SK-N-SH treated with all-trans-retinoic acid at 6 μM for 48 hours (cell line): ENCODE results near the gene USP7.

ENCODE experiments used
- ATAC-seq: fragments of 200-7000 bp; cut with Tn5 transposase; 3 replicates; pipeline ENCODE4 v1.9.1; 2020; ENCODE audit warnings: mild to moderate bottlenecking, moderate library complexity
- ARNTL ChIP-seq: fragments of 450-650 bp; formaldehyde crosslinking; IDR thresholded peaks from 2 replicates; pipeline ENCODE4 v1.5.0; 2020; ENCODE audit warnings: low read depth, mild to moderate bottlenecking, moderate library complexity, borderline replicate concordance
- CREB5 ChIP-seq: fragments of 250-450 bp; sonication (Bioruptor Pico); IDR thresholded peaks from 2 replicates; pipeline ENCODE4 v1.5.1; 2020; ENCODE audit warnings: low read depth, mild to moderate bottlenecking, moderate library complexity
- CSDC2 ChIP-seq: fragments of 250-450 bp; sonication (Bioruptor Pico); IDR thresholded peaks from 2 replicates; pipeline ENCODE4 v1.5.0; 2020; ENCODE audit warnings: mild to moderate bottlenecking, moderate library complexity
- CSRNP3 ChIP-seq: fragments of 250-450 bp; sonication (Bioruptor Pico); IDR thresholded peaks from 2 replicates; pipeline ENCODE4 v1.5.1; 2021; ENCODE audit warnings: mild to moderate bottlenecking, moderate library complexity
- ESRRG ChIP-seq: fragments of 250-450 bp; sonication (Bioruptor Pico); IDR thresholded peaks from 2 replicates; pipeline ENCODE4 v1.6.1; 2021; ENCODE audit warnings: mild to moderate bottlenecking
- GLIS3 ChIP-seq: fragments of 250-450 bp; sonication (Bioruptor Pico); IDR thresholded peaks from 2 replicates; pipeline ENCODE4 v1.5.0; 2020; ENCODE audit warnings: mild to moderate bottlenecking, moderate library complexity
- PATZ1 ChIP-seq: fragments of 250-450 bp; sonication (Bioruptor Pico); IDR thresholded peaks from 2 replicates; pipeline ENCODE4 v1.8.0; 2020; ENCODE audit warnings: mild to moderate bottlenecking, moderate library complexity, borderline replicate concordance
- POU6F1 ChIP-seq: fragments of 250-450 bp; sonication (Bioruptor Pico); IDR thresholded peaks from 2 replicates; pipeline ENCODE4 v1.8.0; 2021; ENCODE audit warnings: low read depth, mild to moderate bottlenecking, moderate library complexity, borderline replicate concordance
- RARB ChIP-seq: fragments of 250-450 bp; sonication (Bioruptor Pico); IDR thresholded peaks from 2 replicates; pipeline ENCODE4 v1.8.0; 2021; ENCODE audit warnings: mild to moderate bottlenecking, moderate library complexity
- SNAI2 ChIP-seq: fragments of 250-450 bp; sonication (Bioruptor Pico); IDR thresholded peaks from 2 replicates; pipeline ENCODE4 v1.5.0; 2020; ENCODE audit warnings: mild to moderate bottlenecking, moderate library complexity
- TCF4 ChIP-seq: fragments of 250-450 bp; sonication (Bioruptor Pico); IDR thresholded peaks from 2 replicates; pipeline ENCODE4 v1.8.0; 2021; ENCODE audit warnings: mild to moderate bottlenecking, moderate library complexity, borderline replicate concordance
- TOX ChIP-seq: fragments of 250-450 bp; sonication (Bioruptor Pico); IDR thresholded peaks from 2 replicates; pipeline ENCODE4 v1.8.0; 2021; ENCODE audit warnings: mild to moderate bottlenecking, moderate library complexity, borderline replicate concordance
- TSHZ2 ChIP-seq: fragments of 250-450 bp; sonication (Bioruptor Pico); IDR thresholded peaks from 2 replicates; pipeline ENCODE4 v1.5.0; 2020; ENCODE audit warnings: mild to moderate bottlenecking, moderate library complexity
- ZC3H10 ChIP-seq: fragments of 250-450 bp; sonication (Bioruptor Pico); IDR thresholded peaks from 2 replicates; pipeline ENCODE4 v1.5.1; 2021; ENCODE audit warnings: mild to moderate bottlenecking, moderate library complexity
- ZFP30 ChIP-seq: fragments of 450-650 bp; formaldehyde crosslinking; IDR thresholded peaks from 2 replicates; pipeline ENCODE4 v1.5.0; 2022; ENCODE audit warnings: mild to moderate bottlenecking, moderate library complexity
- ZNF565 ChIP-seq: fragments of 450-650 bp; formaldehyde crosslinking; conservative IDR thresholded peaks from 2 replicates; pipeline ENCODE4 v1.5.0; 2020; ENCODE audit warnings: low read depth, mild to moderate bottlenecking, moderate library complexity
- ZNF70 ChIP-seq: fragments of 450-650 bp; formaldehyde crosslinking; IDR thresholded peaks from 2 replicates; pipeline ENCODE4 v1.5.0; 2020; ENCODE audit warnings: mild to moderate bottlenecking, moderate library complexity

The USP7 gene

GRCh38 chr16:8901320-8901861 lies 62.3 kb downstream of the USP7 start:
- TF ChIP-seq TOX (CRISPR knock-in tag) (no peak), RARB (no peak), CREB5 (no peak)
- ATAC-seq = no peak

- TF ChIP-seq RARB (no peak), SNAI2 (CRISPR knock-in tag) (no peak), ZNF70 (no peak), TSHZ2 (CRISPR knock-in tag) (no peak), GLIS3 (CRISPR knock-in tag) (no peak), PATZ1 (no peak)
- no peak for ATAC-seq
Measured at GRCh38 chr16:8900343-8900742, 63.4 kb downstream of the USP7 start.

- TF ChIP-seq ESRRG (CRISPR knock-in tag) = no peak
- no peak for TF ChIP-seq PATZ1
- no peak for TF ChIP-seq CSDC2
- TF ChIP-seq ARNTL (CRISPR knock-in tag) = no peak
- TF ChIP-seq ZC3H10 = no peak
- no peak for TF ChIP-seq ZNF565 (CRISPR knock-in tag)
- no peak for TF ChIP-seq TCF4 (CRISPR knock-in tag)
- TF ChIP-seq ZFP30 (CRISPR knock-in tag) = no peak
- no peak for TF ChIP-seq POU6F1 (CRISPR knock-in tag)
- TF ChIP-seq TOX (CRISPR knock-in tag) = no peak
- TF ChIP-seq TSHZ2 (CRISPR knock-in tag) = no peak
- no peak for TF ChIP-seq CSRNP3
- no peak for ATAC-seq
Measured at GRCh38 chr16:8899709-8900317, 63.9 kb downstream of the USP7 start.
